Activated CD4-positive, CD25-positive, alpha-beta regulatory T cell treated with anti-CD3 and anti-CD28 coated beads, Interleukin-2, amount 50 U/mL, for 72 hours (primary cell): ENCODE measurements around the gene THOP1.

ENCODE experiments used
- DNase-seq: peaks from one replicate; pipeline ENCODE4 v3.0.0; 2021

The THOP1 gene

GRCh38 chr19:2804156-2805004, 19.1 kb downstream of the THOP1 start:
- no peak for DNase-seq

DNA sequence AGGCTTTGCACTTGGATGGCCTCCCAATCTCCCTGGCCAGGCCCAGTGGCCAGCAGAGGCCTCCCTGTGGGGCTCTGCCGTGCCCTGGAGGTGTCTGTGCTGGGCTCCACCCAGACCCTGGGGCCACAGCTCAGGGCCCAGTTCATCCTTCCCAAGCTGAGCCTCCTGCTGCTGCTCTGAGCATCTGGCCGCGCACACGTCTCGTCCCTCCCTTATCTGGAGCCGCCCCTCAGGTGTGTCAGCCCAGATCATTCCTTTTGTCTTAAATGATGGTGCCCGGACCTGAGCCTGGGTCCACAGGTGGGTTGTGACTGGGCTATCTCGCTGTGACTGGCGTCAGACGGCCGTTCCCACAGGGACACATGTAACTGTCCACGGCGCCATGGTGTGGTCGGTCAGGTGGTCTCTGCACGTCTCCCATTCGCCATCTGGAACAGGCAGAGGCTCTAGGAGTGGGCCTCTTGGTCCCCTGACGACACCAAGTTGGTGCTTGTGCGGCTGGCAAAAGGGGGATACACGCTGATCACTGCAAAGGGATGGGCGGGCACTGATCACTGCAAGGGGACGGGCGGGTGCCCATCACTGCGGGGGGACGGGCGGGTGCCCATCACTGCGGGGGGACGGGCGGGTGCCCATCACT, 20.1 kb downstream of the THOP1 start:
- DNase-seq, result no peak

GRCh38 chr19:2805991-2806649, 20.8 kb downstream of the THOP1 start:
- DNase-seq, result no peak

DNA sequence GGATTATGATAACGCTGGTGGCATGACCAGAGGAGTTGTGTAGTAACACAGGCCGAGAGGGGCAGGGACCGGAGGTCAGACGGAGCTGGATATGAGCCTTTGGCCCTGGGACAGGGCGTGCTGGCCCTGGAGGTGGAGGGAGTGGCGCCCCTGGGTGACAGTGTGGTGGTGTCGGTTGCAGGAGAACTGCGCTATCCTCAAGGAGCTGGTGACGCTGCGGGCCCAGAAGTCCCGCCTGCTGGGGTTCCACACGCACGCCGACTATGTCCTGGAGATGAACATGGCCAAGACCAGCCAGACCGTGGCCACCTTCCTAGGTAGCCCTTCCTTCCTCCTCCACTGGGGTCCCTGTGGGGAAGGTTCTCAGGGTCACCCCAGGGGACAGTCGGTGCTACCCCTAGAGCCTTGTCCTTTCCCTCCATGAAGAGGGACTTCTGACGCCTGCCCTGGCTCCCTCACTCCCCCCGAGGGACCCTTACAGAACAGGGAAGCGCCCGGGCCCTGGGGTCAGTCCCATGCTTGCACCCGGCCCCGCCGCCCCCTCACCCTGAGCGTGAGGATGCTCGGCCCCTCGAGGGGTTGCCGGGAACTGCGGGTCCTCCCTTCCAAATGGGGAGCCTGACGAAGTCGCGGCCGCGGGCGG, 21.6 kb downstream of the THOP1 start:
- DNase-seq, result no peak

DNA sequence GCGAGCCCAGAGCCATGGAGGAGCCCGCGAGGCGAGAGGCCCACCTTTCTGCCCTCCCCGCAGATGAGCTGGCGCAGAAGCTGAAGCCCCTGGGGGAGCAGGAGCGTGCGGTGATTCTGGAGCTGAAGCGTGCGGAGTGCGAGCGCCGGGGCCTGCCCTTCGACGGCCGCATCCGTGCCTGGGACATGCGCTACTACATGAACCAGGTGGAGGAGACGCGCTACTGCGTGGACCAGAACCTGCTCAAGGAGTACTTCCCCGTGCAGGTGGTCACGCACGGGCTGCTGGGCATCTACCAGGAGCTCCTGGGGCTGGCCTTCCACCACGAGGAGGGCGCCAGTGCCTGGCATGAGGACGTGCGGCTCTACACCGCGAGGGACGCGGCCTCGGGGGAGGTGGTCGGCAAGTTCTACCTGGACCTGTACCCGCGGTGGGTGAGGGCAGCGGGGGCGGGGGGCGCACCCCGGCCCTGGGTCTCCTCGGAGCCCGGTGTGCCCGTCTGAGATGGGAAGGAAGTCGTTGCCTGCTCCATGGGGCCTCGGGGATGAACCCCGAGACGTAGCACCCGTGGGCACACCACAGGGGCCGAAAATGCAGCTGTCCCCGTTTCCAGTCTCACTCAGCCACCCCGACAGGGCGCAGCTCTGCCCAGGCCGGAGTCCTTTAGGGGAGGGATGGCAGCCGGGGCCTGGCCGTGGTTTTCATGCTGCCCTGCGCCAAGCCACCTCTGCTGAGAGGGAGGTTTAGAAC, 22.3 kb downstream of the THOP1 start:
- DNase-seq, result no peak

- DNase-seq, result no peak
Measured at GRCh38 chr19:2808129-2808941, 23.0 kb downstream of the THOP1 start.

- no peak for DNase-seq
Measured at GRCh38 chr19:2809387-2810140, 24.3 kb downstream of the THOP1 start.

GRCh38 chr19:2810141-2811091, 25.1 kb downstream of the THOP1 start:
- no peak for DNase-seq

DNA sequence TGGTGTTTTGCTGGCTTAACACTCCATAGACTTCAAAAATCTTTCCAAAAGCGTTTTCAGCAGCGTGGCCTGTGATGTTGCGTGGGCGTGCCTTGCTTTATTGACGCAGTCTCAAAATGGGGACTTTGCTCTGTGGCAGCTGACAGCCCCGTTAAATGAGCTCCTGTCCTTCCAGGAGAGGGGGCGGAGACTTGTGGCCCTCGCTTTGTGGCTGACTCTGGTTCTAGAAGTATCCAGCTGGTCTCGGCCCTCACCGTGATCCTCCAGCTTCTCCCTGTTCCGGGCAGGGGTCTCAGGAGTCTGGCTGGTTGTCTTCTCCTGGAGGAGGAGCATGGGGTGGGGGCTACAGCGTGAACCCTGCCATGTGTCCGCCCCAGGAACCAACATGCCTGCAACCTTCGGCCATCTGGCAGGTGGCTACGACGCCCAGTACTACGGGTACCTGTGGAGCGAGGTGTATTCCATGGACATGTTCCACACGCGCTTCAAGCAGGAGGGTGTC, 26.0 kb downstream of the THOP1 start:
- DNase-seq, result no peak

GRCh38 chr19:2811735-2812413, 26.6 kb downstream of the THOP1 start:
- DNase-seq, result no peak

GRCh38 chr19:2812414-2813234, 27.3 kb downstream of the THOP1 start:
- DNase-seq, result no peak

GRCh38 chr19:2813235-2814160, 28.2 kb downstream of the THOP1 start:
- no peak for DNase-seq

GRCh38 chr19:2814426-2814825, 29.1 kb downstream of the THOP1 start:
- no peak for DNase-seq

GRCh38 chr19:2815191-2815614, 29.9 kb downstream of the THOP1 start:
- DNase-seq, result no peak

- no peak for DNase-seq
Measured at GRCh38 chr19:2815923-2816322, 30.6 kb downstream of the THOP1 start.

DNA sequence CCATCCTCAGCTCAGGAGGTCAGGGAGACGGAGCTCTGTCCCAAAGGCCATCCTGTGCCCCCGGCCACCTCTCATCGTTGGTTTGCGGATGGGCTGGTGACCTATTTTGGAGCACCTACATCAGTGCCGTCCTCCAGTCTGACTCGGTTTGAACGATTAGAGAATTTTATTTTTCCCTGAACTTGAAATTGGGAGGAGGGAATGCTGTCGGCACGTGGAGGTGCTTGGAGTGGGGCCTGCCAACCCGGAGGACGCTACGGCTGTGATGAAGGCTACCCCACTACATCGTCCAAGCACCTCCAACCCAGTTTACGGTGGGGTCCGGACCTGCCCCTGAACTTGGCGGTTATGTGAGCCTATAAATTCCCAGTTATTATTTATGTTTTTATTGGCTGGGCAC, 31.3 kb downstream of the THOP1 start:
- no peak for DNase-seq
